ENCODE measurements around the gene CD9. TPM values are rescaled to one million over a fixed set of nuclear protein-coding genes. Genes with fewer than 3 reads are reported as not detected.
"Not testable (repeated sequence)": the region's sequence is repeated elsewhere in the genome, so short reads cannot be mapped to it uniquely, and the experiment has no call there.

CD9 gene, protein sequence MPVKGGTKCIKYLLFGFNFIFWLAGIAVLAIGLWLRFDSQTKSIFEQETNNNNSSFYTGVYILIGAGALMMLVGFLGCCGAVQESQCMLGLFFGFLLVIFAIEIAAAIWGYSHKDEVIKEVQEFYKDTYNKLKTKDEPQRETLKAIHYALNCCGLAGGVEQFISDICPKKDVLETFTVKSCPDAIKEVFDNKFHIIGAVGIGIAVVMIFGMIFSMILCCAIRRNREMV
- 12.4 TPM for polyA plus RNA-seq (2012; ENCODE audit: missing spikeins)

DNA sequence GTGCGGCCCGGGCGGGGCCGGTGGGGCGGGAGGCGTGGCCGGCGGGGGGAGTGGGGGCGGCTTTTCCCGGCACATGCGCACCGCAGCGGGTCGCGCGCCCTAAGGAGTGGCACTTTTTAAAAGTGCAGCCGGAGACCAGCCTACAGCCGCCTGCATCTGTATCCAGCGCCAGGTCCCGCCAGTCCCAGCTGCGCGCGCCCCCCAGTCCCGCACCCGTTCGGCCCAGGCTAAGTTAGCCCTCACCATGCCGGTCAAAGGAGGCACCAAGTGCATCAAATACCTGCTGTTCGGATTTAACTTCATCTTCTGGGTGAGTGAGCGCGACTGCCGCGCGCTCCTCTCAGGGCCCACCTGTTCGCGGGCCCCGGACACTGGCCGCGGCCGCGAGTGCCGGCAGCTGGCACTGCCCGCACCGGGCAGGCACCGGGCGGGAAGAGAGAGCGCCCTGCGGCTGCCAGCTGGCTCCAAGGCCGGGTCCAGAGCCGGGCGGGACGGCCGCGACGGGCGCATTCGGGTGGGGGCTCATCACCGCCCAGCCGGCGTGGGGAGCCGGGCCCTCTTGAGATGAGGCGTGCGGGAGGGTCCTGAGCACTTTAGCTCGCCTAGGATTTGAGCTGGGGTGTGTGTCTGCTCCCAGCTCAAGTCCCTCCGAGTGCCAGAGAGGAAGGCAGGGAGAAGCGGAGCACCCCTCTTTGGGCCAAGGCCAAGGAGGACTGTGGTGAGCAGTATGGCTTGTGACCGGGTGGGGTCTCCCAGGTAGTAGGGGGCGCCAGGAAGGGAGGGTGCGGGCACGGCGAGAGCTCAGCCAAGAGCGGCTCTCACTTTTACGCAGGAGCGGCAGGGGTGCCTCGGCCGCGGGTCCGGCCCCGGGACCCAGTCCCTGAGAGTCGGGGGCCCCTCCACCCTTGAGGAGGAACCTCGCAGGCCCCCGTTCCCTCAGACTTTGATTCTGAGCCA lies at the start of gene CD9:
Gene CD9, plus strand, starts transcription at position 145 of the 957 bp plus-strand sequence. Its CDS starts 100 bp downstream, at position 245.
- DNase-seq (ENCODE audit: insufficient read length) (peak; percentile 36), FAIRE-seq (no peak)
- TF ChIP-seq POLR2A (IDR thresholded peaks at IDR 0.05; ENCODE audit: low read depth, low read length), result no peak
- no peak for TF ChIP-seq TAF1 (IDR thresholded peaks at IDR 0.05; ENCODE audit: borderline replicate concordance, low read depth, low read length)
- TF ChIP-seq POLR2AphosphoS5 (IDR thresholded peaks at IDR 0.05; ENCODE audit: low read depth, low read length), result no peak

DNA sequence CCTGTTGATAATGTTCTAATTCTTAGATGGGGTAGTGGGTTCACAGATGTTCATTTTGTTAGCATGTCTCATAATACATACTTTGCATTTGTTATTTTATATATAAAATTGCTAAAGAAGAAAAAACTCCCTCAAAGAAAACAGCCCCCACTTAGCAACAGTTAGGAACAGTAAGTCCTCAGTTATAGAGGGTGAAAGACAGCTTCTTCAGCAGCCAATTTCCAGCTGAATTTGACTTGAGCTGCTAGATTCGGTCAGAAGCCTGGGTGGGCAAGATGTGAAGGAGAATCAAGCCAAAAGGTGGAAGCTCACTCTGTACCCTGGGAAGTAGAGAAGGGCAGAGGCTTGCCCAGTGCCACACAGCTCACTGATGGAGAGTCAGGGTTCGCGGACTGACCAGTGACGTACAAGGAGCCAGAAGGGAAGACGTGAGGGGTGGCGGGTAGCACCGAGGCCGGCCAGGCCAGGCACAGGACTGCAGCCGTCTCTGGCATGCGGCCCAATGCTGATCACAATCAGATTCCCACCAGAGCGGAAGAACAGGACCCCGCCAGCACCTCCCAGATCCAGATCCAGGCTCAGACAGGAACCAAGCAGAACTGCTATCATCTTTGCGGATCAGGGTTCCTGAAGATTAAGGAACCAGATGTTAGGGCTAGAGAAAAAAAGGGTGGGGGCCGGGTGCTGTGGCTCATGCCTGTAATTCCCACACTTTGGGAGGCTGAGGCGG lies 45.3 kb upstream of the CD9 start:
- FAIRE-seq, result no peak
- no peak for DNase-seq (ENCODE audit: insufficient read length)
- no peak for TF ChIP-seq POLR2A (IDR thresholded peaks at IDR 0.05; ENCODE audit: low read depth, low read length)
- no peak for TF ChIP-seq POLR2AphosphoS5 (IDR thresholded peaks at IDR 0.05; ENCODE audit: low read depth, low read length)
- no peak for TF ChIP-seq TAF1 (IDR thresholded peaks at IDR 0.05; ENCODE audit: borderline replicate concordance, low read depth, low read length)

DNA sequence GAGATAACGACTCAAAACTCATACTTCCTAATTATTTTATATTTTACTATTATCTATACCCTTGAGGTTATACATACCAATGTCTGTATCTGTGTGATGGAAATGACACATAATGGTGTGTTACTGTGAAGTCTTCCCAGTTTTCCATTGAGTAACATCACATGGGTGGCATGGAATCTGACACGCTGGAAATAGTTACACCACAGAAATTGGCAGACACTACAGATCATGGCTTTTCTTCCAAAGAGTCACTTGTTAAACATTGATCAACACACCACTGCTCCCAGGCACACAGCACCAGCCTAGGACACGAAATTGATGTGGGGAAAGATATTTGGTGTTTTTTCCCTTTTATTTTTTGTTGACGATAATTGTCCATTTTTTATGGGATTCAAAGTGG lies 42.7 kb upstream of the CD9 start:
- TF ChIP-seq POLR2AphosphoS5 (IDR thresholded peaks at IDR 0.05; ENCODE audit: low read depth, low read length), result no peak
- TF ChIP-seq TAF1 (IDR thresholded peaks at IDR 0.05; ENCODE audit: borderline replicate concordance, low read depth, low read length), result no peak
- TF ChIP-seq POLR2A (IDR thresholded peaks at IDR 0.05; ENCODE audit: low read depth, low read length), result no peak
- no peak for FAIRE-seq
- DNase-seq (ENCODE audit: insufficient read length), result no peak

DNA sequence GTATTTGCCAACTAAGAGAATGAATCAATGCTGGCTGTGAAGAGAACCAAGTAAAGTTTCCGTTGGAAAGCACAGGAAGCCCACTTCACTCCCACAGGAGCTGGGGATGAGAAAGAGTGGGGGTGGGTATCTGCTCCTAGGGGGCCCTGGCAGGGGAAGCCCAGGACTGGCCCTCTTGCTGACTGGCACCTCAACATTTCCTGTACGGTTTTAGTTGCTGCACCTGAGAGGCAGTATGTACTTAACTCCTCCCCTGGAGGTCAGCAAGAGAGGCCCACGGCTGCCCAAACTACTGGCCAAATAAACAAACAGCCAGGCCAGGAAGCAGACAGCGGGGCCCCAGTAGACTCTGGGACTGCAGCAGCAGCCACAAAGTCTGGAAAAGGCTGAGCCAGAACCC lies 41.9 kb upstream of the CD9 start:
- no peak for TF ChIP-seq TAF1 (IDR thresholded peaks at IDR 0.05; ENCODE audit: borderline replicate concordance, low read depth, low read length)
- TF ChIP-seq POLR2A (IDR thresholded peaks at IDR 0.05; ENCODE audit: low read depth, low read length), result no peak
- TF ChIP-seq POLR2AphosphoS5 (IDR thresholded peaks at IDR 0.05; ENCODE audit: low read depth, low read length), result no peak
- FAIRE-seq (no peak), DNase-seq (ENCODE audit: insufficient read length) (no peak)

DNA sequence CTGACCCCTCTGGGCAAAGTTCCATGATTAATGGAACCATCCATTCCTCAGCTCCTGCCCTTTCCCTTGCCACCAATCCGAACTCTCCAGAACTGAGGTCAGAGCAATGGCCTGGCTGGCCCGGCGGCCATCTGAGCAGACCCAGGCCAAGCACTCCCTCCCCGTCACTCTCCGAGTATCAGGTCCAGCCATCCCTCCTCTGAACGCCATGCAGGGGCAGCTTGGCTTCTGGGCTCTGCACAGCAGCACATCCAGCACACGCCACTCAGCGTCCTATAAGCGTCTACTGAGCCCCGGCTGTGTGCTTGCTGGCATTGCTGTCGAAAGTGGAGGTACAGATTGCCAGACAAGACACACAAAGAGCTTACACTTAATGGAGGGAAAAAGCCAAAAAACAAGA lies 41.5 kb upstream of the CD9 start:
- FAIRE-seq (no peak), DNase-seq (ENCODE audit: insufficient read length) (no peak)
- TF ChIP-seq POLR2AphosphoS5 (IDR thresholded peaks at IDR 0.05; ENCODE audit: low read depth, low read length) (no peak), POLR2A (IDR thresholded peaks at IDR 0.05; ENCODE audit: low read depth, low read length) (no peak), TAF1 (IDR thresholded peaks at IDR 0.05; ENCODE audit: borderline replicate concordance, low read depth, low read length) (no peak)

DNA sequence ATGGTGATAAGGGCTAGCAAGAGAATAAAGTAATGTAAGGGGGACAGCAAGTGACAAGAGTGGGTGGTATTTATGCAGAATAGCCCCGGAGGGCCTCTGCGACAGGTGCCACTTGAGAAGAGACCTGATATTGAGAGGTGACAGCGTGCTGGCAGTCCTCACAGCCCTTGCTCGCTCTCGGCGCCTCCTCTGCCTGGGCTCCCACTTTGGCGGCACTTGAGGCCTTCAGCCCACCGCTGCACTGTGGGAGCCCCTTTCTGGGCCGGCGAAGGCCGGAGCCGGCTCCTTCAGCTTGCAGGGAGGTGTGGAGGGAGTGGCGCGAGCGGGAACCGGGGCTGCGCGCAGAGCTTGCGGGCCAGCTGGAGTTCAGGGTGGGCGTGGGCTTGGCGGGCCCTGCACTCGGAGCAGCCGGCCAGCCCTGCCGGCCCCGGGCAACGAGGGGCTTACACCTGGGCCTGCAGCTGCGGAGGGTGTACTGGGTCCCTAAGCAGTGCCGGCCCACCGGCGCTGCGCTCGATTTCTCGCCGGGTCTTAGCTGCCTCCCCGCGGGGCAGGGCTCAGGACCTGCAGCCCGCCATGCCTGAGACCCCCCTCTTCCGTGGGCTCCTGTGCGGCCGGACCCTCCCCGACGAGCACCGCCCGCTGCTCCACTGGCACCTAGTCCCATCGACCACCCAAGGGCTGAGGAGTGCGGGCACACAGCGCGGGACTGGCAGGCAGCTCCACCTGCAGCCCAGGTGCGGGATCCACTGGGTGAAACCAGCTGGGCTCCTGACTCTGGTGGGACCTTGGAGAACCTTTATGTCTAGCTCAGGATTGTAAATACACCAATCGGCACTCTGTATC lies 40.8 kb upstream of the CD9 start:
- not testable (repeated sequence) for FAIRE-seq; DNase-seq (ENCODE audit: insufficient read length)

DNA sequence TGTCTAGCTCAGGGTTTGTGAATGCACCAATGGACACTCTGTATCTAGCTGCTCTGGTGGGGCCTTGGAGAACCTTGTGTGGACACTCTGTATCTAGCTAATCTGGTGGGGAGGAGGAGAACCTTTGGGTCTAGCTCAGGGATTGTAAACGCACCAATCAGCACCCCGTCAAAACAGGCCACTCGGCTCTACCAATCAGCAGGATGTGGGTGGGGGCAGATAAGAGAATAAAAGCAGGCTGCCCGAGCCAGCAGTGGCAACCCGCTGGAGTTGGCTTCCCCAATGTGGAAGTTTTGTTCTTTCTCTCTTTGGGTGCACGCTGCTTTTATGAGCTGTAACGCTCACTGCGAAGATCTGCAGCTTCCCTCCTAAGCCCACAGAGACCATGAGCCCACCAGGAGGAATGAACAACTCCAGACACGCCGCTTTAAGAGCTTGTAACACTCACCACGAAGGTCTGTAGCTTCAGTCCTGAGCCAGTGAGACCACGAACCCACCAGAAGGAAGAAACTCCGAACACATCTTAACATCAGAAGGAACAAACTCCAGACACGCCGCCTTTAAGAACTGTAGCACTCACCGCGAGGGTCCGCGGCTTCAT lies 40.1 kb upstream of the CD9 start:
- not testable (repeated sequence) for FAIRE-seq; DNase-seq (ENCODE audit: insufficient read length)

DNA sequence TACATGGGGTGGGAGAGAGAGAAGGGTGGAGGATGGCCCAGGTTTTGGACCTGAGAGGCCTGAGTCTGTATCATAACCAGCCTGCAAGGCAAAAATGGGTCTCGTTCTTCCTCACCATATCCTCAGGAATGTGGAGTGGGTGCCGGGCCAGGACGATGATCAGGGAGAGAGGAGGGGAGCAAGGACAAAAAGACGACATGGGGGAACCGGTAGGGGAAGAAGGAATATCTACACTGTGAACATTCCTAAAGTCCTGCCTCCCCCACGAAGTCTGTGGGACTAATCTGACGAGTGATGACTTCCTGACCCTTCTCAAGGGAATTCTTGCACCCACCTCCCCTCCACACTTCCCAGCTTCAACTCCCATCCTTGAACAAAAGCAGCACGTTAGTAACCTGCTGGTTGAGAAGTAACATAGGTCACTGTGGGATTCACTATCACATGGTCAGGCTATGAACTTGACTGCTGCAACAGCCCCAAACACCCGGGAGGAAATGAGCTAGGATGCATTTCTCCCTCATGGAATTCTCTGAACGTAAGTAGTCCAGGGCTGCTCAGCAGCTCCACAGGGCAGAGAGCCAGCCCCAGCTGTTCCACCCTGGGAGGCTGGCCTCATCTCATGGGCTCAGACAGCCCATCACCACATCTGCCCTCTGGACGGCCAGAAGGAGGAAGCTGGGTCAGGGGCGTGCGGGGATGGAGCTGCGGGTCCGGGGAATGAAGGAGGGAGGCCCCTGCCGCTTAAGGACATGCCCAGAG lies 38.9 kb upstream of the CD9 start:
- no peak for DNase-seq (ENCODE audit: insufficient read length)
- FAIRE-seq, result no peak
- TF ChIP-seq POLR2AphosphoS5 (IDR thresholded peaks at IDR 0.05; ENCODE audit: low read depth, low read length) (no peak), TAF1 (IDR thresholded peaks at IDR 0.05; ENCODE audit: borderline replicate concordance, low read depth, low read length) (no peak), POLR2A (IDR thresholded peaks at IDR 0.05; ENCODE audit: low read depth, low read length) (no peak)

DNA sequence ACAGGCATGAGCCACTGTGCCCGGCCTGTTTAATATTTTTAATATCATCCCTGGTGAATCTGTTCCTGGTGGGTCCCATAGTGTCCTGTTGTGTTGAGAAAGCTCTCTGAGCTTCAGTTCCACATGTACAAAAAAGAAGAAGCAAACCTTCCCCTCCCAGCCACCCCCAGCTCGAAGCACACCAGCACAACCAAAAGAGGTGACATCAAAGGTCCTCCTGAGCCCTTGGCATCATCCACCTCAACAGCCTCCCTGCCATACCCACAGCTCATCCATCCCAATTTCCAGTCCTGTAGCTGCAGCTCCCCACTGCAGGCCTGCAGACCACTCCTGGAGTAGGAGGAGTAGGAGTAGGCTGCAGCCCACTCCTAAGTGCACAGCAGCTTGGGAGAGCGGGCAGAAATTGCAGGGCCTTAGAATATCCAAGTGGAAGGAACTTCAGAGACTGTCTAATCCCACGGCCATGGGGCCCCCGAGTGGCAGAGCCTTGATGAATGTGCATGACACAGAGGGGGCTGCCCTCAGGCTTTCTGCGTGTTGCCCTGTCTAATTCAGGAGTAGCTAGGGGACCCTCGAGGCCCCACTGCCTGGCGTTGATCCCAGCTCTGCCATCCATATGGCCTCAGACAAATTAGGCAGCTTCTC lies 36.7 kb upstream of the CD9 start:
- TF ChIP-seq TAF1 (IDR thresholded peaks at IDR 0.05; ENCODE audit: borderline replicate concordance, low read depth, low read length) (no peak), POLR2A (IDR thresholded peaks at IDR 0.05; ENCODE audit: low read depth, low read length) (no peak), POLR2AphosphoS5 (IDR thresholded peaks at IDR 0.05; ENCODE audit: low read depth, low read length) (no peak)
- DNase-seq (ENCODE audit: insufficient read length), result no peak
- no peak for FAIRE-seq

DNA sequence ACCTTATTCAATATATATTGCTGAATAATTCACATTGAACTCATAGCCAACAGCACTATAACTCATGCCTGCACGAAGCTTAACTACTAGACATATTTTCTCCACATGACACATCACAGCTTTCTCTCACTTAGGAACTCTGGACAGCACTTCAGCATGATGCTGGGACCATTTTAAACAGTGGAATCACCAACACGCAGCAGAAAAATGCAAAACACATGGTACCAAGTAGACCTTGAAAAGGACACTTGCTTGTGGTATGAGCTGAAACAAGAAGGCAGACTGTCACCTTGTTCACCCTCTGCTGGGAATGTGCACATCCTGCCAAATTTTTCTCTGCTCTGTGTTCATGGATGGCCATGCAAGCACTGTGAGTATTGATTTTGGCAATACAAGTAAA lies 34.8 kb upstream of the CD9 start:
- DNase-seq (ENCODE audit: insufficient read length) (no peak), FAIRE-seq (no peak)
- TF ChIP-seq POLR2A (IDR thresholded peaks at IDR 0.05; ENCODE audit: low read depth, low read length) (no peak), POLR2AphosphoS5 (IDR thresholded peaks at IDR 0.05; ENCODE audit: low read depth, low read length) (no peak), TAF1 (IDR thresholded peaks at IDR 0.05; ENCODE audit: borderline replicate concordance, low read depth, low read length) (no peak)

Data from GM12892 (cell line).